NCI-H2029 treated with DMSO at 0.1 percent for 48 hours (cell line): ENCODE results near the gene GOLGA6L2.
"Not testable (repeated sequence)": the region's sequence is repeated elsewhere in the genome, so short reads cannot be mapped to it uniquely, and the experiment has no call there.

Experiments used
- DNase-seq: peaks from one replicate; lab custom pipeline; 2025; lab: John Stamatoyannopoulos, UW

The GOLGA6L2 gene, protein sequence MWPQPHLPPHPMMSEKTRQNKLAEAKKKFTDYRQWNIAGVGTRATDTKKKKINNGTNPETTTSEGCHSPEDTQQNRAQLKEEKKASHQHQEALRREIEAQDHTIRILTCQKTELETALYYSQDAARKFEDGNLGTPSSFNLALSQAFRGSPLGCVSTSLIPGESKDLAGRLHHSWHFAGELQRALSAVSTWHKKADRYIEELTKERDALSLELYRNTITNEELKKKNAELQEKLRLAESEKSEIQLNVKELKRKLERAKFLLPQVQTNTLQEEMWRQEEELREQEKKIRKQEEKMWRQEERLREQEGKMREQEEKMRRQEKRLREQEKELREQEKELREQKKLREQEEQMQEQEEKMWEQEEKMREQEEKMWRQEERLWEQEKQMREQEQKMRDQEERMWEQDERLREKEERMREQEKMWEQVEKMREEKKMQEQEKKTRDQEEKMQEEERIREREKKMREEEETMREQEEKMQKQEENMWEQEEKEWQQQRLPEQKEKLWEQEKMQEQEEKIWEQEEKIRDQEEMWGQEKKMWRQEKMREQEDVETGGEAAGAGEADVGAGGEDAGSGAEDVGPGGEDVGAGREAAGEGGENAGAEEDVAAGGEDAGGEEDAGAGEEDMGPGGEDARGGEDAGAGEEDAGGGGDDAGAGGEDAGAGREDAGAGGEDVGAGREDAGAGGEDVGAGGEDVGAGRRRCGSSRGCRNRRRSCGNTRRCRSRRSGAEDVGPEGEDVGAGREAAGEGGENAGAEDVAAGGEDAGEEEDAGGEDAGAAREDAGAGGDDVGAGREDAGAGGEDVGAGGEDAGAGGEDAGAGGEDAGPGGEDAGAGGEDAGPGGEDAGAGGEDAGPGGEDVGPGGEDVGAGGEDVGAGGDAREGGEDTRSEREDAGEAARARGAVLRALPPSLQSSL

DNA sequence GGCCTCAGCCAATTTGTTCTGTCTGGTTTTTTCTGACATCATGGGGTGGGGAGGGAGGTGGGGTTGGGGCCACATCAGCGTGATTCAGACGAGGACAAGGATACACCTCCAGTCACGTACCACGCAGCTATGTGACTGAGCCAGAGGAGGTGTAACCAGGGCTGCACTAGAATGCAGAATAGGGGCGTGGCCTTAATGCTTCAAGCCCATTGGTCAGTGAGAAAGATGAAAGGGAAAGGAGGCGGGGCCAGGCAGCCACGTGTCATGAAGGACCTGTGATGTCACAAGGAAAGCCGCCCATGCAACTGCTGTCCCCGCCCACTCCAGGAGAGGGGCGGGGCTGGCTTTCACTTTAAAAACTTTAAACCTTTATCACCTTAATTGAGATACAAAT is at the start of gene GOLGA6L2:
TSS of gene GOLGA6L2 (minus strand) at position 137 of the 394 bp plus-strand sequence. CDS start at position 75, 62 bp downstream.
- DNase-seq, result no peak

DNA sequence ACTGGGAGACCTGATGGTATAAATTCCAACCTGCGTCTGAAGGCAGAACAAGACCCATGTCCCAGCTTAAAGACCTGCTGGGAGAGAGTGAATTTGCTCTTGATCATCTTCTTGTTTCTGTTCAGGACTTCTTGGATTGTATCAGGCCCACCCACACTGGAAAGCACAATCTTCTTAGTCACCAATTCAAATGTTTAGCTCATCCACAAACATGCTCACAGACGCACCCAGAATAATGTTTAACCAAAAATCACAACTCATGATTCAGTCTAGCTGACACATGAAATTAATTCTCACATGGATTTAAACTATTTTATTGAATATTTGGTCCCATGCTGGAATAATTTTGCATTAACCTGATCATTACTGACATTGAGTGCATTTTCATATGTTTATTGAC is 37.8 kb upstream of the GOLGA6L2 start:
- no peak for DNase-seq

DNA sequence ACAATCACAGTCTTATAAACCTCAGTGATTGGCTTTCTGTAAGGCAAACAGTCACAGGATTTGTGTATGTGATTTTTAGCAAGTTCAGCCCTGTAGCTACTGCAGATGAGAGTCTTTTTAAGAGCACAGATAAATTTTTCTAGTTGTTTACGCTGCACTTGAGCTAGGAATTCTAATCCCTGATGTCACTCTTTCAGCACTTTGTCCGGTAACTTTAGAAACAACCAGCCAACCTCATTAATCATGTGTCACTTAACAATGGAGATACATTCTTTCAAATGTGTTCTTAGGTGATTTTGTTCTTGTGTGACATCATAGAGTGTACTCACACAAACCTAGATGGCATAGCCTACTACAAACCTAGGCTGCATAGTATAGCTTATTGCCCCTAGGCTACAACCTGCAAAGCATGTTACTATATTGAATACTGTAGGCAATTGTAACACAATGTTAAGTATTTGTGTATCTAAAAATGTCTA is 36.8 kb upstream of the GOLGA6L2 start:
- no peak for DNase-seq

DNA sequence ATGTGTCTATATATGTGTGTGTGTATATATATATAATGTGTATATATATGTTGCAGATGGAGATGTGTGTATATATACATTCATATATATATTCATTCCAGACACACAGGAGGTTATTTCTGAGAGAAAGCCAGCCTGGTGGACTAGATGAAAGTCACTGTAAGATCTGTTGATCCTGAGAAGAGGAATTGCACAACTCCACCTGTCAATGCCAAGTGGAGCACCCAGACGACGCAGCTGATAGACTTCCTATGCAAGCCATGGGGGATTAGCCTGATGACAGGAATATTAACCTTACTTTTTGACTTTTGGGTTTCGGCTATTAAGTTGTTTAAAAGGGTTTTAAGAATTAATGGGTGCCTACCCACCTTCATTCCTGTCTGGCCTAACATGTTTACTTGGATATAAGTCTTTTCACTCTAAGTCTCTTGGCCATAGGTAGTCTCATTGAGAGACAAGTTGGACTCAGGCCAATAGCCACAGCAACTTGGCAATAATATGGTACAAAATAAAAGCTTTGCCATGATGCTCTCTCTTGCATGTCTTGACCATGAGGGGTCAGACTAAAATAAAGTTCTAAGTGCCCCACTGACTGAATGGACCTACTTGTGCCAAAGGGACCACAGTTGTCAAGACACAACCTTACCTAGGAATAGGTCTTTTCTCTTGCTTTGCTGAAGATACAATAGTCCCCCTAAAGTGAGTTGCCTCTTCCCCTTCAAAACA is 35.9 kb upstream of the GOLGA6L2 start:
- no peak for DNase-seq

DNA sequence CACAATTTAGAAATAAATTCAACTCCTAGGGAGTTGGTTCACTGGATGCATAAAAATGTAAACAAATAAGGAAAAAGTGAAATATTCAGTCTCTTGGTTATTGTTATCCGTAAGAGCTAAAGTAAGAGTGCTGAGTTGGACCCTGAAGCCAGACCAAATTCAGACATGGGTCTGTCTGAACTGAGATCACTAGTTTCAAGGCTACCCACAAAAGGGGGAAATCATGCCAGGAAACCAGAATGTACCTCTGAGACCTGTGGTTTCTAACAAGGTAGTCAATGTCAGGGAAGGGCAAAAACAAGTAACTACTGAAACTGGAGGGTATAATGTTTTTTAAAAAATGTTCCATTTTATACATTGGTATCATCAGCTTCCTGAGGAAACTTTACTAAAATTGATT is 35.2 kb upstream of the GOLGA6L2 start:
- DNase-seq, result no peak

DNA sequence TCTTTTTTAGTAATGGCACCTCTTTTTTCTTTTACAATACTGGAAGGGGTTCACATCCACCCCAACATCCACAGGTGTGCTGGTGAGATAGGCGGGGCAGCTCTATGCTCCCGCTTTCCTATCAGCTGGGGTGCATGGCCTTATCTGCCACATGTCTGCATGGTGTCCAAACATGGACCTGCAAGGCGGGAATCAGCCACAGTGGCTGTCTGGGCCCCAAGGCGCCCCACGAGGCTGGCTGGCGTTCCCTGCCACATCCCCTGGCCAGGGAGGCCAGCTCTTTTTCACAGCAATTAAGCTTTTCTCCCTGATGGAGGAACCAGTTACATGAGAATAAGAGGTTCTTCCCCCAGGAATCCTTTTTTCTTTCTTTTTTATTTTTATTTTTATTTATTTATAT is 30.9 kb upstream of the GOLGA6L2 start:
- DNase-seq, result no peak

DNA sequence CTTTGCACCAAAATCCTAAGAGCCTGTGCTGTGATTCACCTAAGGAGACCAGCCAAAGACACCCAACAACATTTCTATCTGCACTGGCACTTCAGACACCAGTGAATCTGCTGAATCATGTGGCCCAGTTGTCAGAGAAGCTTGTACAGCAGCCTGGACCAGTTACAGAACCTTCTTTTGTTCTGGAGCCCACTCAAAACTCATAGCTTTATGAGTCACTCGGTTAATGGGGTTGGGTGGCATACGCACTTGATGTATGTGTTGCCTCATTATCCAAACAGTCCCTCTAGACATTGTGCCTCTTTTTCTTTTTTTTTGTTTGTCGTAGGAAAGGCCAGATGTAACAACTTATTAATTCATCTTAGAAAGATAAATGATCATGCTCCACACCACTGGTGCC is 25.6 kb upstream of the GOLGA6L2 start:
- no peak for DNase-seq

DNA sequence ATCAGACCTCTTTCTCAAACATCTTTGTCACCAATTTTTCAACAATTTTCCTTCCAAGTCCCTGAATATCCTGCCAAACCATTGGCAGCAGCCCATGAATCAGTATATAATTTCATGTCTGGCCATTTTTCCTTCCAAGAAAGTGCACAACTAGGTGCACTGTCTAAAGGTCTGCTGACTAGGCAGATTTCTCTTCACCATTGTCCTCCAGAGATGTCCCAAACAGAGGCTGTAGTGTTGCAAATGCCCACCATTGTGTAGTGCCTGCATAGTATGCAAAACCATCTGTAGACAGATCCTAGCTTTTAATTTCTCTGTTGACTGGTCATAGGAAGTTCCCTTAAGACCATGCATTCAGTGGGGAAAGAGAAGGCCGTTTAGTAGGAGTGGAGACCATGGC is 25.0 kb upstream of the GOLGA6L2 start:
- no peak for DNase-seq

DNA sequence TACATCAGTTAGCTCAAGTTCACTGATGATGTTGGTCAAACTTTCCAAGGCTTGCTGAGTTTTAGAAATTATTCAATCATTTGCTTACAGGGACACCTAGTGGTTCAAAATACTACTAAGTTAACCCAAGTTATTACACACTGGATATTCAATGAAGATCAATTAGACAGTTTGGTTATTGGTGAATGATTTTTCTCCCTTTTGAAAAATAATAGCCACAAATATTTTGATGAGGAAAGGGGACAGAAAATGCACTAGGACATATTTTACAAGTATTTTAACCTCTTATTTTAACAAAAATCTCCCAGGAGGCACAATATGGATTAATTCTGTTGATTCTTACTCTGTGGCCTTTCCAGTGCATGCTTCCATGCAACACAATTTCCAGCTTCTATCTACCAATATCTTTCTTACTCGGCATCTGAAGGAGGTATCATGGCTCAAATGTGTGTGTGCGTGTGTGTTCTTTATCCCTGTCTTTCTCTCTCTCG is 20.1 kb upstream of the GOLGA6L2 start:
- DNase-seq, result no peak

DNA sequence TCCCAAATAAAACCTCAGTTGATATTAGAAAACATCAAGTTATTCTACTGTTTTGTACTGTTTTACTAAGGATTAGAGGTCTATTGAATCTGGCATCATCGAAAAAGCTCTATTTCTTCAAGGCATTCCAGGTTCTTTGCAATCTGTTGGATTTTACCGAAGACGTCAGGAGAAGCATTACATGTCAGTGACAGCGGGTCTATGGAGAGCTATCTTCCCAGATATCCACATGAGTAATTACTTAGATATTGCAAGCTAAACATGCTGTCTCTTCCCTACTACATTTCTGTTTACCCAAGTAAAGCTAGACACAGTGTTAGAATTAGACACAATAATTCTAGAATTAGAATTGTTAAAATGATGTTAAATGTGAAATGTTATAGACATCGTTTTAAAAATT is 10.8 kb upstream of the GOLGA6L2 start:
- no peak for DNase-seq

DNA sequence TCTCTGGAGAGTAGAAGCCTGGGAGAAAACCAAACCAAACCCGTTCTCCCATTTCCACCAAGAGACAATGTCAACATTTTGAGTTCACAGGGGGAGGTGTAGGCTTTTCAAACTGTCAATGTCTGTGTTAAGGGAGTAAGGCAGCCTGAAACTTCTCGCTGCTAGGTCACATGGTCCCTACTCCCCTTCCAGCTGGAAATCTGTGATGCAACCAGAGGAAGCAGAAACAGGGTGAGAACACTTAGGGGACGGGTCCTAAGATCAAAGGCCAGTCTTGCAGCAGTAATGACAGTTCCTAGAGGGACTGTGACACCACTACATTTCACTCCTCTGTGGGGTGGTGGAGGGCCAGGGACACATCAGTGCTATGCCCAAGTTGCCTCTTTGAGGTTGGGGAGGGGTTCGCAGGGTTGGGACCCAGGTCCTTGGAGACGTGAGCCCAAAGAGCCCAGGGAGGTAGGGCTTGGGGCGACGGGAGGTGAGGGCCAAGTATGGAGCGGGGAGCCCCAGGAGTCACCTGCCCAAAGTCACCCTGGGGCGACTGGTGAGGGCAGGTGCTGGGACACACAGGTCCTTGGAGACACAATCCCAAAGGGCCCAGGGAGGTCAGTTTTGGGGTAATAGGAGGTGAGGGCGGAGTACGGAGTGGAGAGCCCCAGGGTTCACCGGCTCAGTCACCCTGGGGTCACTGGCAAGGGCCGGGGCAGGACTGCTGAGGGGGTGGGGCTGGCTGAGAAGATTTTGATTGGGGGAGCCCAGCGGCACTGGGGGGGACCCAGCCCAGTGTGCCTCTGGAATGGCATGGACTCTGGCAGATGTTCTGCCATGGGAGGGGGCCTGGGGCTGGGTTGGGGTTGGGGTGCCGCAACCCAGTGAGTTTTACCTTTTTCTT is 582 bp downstream of the GOLGA6L2 start:
- DNase-seq, result no peak

DNA sequence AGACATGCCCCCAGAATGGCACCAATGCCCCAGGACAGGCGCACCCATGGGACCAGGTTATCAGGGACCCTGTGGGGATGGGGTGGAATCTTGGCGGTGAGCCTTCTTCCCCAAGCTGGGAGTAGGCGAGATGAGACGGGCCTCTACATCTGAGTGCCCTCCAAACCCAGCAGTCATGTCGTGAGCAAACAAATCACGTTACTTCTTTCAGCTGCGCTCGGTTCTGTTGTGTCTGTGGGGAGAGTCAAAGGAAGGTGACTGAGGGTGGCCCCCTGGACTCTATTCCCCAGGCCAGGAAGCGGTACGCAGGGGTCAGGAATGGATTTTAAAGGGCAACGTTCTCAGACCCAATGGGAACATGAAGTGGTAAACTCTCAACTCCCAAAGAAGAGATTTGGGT is 2.8 kb downstream of the GOLGA6L2 start:
- no peak for DNase-seq

DNA sequence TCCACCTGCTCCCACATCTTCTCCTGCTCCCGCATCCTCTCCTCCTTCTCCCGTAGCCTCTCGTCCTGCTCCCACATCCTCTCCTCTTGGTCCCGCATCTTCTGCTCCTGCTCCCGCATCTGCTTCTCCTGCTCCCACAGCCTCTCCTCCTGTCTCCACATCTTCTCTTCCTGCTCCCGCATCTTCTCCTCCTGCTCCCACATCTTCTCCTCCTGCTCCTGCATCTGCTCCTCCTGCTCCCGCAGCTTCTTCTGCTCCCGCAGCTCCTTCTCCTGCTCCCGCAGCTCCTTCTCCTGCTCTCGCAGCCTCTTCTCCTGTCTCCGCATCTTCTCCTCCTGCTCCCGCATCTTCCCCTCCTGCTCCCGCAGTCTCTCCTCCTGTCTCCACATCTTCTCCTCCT is 5.8 kb downstream of the GOLGA6L2 start:
- DNase-seq, result no peak

DNA sequence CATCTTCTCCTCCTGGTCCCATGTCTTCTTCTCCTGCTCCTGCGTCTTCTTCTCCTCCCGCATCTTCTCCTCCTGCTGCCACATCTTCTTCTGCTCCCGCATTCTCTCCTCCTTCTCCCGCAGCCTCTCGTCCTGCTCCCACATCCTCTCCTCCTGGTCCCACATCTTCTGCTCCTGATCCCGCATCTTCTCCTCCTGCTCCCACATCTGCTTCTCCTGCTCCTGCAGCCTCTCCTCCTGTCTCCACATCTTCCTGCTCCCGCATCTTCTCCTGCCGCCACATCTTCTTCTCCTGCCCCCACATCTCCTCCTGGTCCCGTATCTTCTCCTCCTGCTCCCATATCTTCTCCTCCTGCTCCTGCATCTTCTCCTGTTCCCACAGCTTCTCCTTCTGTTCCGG is 6.4 kb downstream of the GOLGA6L2 start:
- DNase-seq, result no peak

DNA sequence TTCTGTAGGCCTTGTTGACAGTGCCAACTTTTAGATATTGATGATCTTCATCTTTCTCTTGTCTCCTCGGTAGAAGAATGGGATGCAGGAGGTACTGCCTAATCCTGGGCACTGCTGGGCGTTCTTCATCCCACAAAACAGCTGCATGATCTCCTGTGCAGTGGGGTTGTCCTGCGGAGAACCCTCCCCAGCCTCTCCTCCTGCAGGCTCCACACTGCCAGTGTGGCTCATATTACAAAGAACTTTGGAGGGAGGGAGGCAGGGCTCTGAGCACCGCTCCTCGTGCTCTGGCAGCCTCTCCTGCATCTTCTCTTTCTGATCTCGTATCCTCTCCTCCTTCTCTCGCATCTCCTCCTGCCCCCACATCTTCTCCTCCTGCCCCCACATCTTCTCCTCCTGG is 7.5 kb downstream of the GOLGA6L2 start:
- no peak for DNase-seq

DNA sequence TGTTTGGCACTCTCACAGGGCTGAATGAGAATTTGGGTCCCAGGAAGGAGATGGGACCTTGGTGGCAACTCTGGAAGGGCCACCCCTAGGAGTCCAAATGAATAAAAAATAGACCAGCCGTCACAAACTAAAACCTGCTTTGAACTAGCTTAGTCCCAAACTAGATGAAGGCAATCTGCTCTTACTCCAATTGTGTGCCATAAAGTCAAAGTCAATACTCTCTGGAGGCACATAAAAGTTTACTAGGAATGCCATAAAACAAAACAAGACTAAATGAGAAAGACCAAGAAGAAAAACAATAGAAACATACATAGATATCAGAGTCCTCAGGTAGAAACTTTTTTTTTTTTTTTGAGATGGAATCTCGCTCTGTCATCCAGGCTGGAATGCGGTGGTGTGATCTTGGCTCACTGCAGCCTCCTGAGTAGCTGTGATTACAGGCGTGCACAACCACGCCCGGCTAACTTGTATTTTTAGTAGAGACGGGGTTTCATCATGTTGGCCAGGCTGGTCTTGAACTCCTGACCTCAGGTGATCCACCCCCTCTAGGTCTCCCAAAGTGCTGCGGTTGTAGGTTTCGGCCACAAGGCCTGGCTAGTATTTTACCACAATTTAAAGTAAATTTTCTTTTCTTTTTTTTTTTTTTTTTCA is 8.1 kb downstream of the GOLGA6L2 start:
- DNase-seq, result no peak

DNA sequence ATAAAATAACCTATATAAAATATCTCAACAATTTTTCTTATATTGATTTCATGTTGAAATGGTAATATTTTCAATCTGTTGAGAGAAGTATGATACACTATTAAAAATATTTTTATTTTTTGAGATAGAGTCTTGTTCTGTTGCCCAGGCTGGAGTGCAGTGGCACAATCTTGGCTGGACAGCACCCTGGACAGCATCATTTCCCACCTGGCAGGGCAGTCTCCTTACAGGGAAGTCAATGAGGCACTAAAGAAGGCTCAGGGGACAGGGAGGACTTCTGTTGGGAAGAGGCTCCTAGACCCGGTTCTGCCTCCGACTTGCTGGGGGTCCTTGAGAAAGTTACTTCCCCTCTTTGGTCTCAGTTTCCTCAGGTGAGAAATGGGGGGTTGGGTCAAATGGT is 9.4 kb downstream of the GOLGA6L2 start:
- DNase-seq, result no peak

DNA sequence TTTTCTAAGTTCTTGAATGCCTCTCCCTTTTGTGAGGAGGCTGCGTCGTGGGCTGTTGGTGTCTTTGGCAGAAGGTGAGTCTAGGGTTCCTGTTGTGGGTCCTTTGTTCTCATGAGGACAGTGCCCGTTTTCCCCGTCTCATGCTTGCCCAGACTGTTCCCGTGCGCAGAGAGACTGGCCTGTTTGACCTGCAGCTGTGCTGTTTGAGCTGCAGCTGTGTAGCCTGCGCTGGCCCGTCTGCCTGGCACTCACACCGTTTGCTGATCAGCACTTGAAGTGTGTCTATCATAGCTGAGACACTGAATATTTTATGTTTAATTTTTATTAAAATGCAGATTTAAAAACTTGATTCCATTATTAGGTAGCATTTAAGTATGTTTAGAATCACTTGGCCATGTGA is 9.9 kb downstream of the GOLGA6L2 start:
- no peak for DNase-seq

DNA sequence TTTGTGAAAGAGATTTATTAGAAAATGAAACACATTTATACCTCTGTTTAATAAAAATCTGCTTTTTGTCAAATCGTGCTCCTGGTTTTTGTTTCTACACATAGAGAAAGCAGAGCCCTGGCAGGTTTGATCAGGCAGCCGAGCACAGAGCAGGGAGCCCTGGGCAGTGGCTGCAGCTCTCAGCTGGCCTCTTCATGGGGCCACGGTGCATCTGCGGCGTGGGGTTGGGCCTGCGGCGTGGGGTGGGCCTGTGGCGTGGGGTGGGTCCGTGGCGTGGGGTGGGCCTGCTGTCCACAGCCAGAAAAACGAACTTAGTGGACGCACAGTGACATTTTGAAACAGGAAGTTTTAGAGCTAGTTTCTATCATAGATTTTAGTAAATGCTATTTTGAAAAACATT is 10.6 kb downstream of the GOLGA6L2 start:
- no peak for DNase-seq

DNA sequence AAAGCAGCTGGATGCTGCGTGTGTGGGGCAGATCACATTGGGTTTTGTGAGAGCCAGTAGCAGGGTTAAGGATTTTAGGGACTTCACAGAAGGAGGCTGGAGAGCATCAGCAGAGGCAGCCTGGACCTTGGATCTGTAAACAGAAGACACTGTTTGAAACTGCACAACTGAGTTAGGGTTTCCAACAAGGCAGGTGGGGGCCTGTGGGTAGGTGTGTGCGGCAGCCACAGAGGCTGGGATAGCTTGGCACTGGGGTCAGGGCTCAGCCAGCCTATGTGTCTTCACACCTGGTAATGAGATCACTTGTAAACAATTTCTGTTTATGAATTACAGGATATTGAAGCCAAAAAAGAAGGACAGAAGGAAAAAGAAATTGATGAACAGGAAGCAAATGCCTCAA is 12.3 kb downstream of the GOLGA6L2 start:
- DNase-seq, result not testable (repeated sequence)

DNA sequence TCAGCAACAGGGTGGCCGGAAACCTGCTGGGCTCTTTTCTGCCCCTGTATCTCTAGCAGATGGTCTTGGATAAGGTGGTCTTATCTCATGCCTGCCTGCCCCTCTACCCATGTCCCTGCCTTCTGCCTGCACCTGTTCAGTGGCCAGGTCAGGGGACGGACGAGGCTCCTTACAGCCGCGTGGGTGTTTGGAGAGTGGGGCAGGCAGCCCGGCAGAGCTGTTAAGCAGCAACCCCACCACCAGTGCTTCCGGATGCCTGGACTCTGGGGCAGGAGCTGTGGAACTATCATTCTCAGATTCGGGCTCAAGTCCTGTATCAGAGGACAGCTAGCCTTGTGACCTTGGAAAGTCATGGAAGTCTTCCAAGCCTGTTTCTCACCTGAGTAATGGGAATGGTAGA is 21.7 kb downstream of the GOLGA6L2 start:
- not testable (repeated sequence) for DNase-seq
